NAMALWA (cell line): ENCODE results near the gene NOP14.

ENCODE experiments used
- DNase-seq: peaks from one replicate; pipeline ENCODE4 v3.0.0-alpha.2; 2015; ENCODE audit warnings: low spot score

NOP14 gene

DNA sequence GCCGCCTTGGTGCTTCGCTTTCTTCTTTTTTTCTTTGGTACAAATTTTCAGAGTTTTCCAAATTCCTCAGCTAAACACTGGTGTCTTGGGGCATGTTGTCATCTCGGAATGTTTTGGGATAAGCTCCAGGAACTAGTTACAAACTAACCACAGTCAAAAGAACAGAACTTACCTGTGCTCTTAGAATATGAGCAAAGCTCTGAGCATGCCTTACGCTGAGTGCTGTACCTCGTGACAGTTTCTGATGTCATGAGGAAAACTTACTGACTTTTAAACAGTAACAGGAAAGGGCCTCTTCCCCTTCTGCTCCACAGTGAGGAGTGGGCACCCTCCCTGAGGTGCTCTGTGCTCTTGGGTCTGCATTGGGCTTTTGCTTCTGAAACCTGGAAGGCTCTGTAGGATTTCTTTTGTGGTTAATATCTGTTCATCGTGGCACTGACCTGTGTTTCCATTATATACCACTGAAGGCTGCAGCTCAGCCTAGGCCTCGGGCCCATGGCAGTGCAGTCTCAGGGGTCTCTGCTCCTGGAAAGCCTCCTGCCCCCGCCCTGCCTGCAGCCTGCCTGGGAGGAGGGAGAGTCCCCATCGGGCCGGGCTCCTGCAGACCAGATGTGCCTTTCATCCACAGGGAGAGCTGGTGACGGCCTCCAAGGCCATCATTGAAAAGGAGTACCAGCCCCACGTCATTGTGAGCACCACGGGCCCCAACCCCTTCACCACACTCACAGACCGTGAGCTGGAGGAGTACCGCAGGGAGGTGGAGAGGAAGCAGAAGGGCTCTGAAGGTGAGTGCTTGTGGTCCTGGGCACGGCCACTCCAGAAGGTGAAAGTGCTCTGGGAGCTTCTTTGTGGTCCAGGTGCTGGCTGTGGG lies 48.7 kb downstream of the NOP14 start:
- DNase-seq, result no peak

DNA sequence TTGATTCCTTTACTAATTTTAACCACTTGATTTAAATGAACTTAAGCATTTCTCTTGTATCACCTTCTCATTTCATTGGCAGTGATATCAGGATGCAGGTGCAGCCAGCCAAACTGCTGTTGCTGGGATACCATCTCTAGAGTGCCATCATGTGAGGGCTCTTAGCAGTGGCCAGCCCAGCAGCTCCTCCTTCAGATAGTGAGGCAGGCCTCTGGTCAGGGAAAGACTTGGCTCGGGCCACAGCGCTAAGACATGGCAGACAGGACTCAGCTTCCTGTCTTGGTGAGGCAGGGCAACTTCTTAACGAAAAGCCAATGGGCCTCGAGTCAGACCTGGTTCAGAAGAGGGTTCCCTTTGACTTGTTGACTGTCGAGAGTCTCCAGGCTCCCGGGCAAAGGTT lies 50.0 kb downstream of the NOP14 start:
- no peak for DNase-seq

- no peak for DNase-seq
Observed at GRCh38 chr4:2911868-2912267, 51.3 kb downstream of the NOP14 start.

DNA sequence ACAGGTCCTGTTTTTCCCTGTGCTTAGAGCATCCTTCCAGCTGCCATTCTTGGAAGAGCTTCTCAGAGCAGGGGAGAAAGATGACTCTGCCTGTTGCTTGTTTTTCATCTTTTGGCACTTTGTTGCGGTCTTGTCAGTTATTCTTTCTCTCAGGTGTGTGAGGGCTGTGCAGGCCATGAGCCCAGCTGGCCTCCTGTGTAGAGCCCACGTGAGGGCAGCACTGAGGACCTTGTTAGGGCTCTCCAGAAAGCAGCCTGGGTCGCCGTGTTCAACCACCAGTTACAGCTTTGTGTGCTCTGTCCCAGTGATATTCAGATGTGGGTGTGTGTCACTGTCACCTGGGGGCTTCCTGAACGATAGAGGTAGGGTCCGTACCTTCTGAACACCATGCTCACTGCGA lies 52.8 kb downstream of the NOP14 start:
- DNase-seq, result no peak

GRCh38 chr4:2909583-2909982 lies 53.6 kb downstream of the NOP14 start:
- DNase-seq, result no peak

DNA sequence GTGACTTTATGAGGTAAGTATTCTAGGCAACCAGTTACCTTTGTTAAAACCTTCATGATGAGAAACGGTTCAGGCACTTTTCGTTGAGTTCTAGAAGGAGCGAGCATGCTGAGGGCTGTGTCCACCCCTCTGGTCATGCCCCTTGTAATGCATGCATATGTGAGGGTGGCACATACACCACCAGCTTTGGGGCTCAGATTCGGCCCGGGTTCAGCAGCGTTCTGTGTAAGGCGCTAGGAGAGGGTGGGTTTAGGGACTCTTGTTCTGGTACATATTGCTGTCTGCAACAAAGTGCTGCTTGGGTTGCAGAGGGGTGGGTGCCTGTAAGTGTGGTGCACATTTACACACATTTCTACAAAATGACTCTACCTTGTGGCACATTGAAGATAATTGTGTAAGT lies 54.5 kb downstream of the NOP14 start:
- DNase-seq, result no peak

- no peak for DNase-seq
Observed at GRCh38 chr4:2907706-2908293, 55.4 kb downstream of the NOP14 start.

GRCh38 chr4:2907226-2907625 lies 56.0 kb downstream of the NOP14 start:
- DNase-seq, result no peak

DNA sequence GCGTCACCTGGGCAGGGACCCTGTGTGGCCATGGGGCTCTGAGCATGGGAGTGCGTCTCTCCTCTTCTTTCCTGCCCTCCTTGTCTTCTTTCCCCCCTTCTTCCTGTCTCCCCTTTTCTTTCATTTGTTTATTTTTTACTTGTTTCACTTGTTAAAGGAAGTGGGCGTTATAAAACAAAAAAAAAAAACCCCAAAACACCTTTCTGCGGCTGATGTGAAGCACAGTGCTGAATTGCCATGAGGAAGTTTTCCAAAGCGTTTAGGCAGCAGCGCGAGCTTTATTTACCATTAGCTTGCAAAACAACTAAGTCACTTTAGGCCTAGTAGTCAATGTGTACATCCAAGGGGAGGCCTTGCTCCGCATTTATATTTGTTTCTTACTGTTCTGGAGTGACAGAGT lies 57.0 kb downstream of the NOP14 start:
- no peak for DNase-seq

- no peak for DNase-seq
Observed at GRCh38 chr4:2905544-2905943, 57.7 kb downstream of the NOP14 start.

DNA sequence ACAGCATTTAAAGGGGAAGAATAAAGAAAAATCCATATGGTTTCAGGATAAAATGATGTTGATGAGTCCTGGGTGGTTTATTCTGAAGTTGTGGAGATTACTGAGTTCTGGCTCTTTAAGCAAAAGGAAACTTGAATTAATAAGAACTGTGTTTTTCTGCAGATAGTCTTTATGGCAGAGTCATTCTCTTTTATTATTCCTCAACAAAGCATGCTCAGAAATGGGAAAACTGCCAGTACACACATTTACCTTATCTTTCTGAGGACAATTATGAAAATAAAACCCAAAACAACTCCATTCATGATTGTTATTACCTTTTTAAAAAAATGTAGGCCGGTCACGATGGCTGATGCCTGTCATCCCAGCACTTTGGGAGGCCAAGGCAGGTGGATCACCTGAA lies 61.1 kb downstream of the NOP14 start:
- no peak for DNase-seq

- no peak for DNase-seq
Observed at GRCh38 chr4:2901186-2901585, 62.0 kb downstream of the NOP14 start.

DNA sequence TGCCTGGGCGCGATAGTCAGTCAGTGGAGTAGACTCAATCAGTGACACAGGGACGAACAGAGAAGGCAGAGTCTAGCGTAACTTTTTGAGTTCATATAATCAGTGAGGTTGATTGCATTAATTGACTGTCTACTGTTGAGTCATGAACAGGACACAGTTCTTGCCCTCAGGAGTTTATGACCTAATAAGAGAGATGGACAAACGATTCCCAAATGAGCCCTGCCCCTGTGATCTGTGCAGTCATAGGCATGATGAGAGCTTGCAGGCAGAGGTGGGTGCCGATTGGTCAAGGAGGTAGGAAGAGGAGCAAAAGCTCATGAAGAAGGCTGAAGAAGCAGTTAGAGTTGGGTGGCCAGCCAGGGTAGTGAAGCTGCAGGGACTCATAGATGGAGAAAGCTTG lies 62.5 kb downstream of the NOP14 start:
- DNase-seq, result no peak

DNA sequence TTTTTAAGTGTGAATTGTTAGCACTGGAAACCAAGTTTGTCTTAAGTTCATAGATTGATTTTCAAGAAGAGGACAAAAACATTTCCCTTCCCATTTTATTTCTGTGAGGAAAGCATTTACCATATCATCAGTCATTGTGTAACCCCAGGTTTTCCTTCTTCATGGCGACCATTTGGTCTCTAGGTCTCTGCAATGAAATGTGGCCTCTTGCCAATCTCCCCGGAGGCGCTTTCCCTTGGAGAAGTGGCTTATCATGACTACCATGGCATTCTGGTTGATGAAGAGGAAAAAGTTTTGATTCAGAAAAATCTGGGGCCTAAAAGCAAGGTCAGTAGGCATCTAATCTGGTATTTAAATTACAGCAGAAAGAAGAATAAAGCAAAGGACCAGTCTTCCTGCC lies 65.2 kb downstream of the NOP14 start:
- no peak for DNase-seq

- no peak for DNase-seq
Observed at GRCh38 chr4:2893772-2894171, 69.4 kb downstream of the NOP14 start.

GRCh38 chr4:2891294-2891693 lies 71.9 kb downstream of the NOP14 start:
- DNase-seq, result no peak

GRCh38 chr4:2888886-2889285 lies 74.3 kb downstream of the NOP14 start:
- DNase-seq, result no peak
